HG03060 (cell line): ENCODE data around the gene ATRN.
"Not testable (repeated sequence)": the region's sequence is repeated elsewhere in the genome, so short reads cannot be mapped to it uniquely, and the experiment has no call there.

Experiments used
- ATAC-seq: cut with Tn5 transposase; IDR thresholded peaks from one replicate; pipeline ENCODE4 v1.9.1; 2021; ENCODE audit warnings: low read depth, moderate number of reproducible peaks; ENCODE audit not compliant: unreplicated experiment

The ATRN gene

DNA sequence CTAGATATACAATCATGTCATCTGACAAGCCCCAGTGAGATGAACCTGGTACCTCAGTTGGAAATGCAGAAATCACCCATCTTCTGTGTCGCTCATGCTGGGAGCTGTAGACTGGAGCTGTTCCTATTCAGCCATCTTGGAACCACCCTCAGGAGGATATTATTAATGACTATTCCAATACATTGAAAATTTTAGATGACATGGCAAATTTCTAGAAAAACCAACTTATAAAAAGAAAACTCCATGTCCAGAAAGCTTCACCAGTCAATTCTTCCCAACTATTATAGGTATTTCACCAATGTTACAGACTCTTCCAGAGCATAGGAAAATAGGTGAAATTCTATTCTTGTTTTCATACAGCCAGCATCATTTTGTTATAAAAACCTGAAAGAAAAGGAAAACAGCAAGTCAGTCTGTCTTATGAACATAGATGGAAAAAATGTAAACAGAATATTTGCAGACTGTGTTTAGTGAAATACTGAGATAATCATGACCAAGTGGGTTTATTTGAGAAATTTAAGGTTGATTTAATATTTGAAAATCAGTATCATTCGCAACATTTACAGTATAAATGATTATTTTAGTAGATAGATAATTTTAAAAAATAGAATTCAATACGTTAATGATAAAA lies 43.3 kb downstream of the ATRN start:
- no peak for ATAC-seq

GRCh38 chr20:3515379-3516170 lies 44.8 kb downstream of the ATRN start:
- no peak for ATAC-seq

GRCh38 chr20:3521852-3522740 lies 51.3 kb downstream of the ATRN start:
- ATAC-seq, result no peak

DNA sequence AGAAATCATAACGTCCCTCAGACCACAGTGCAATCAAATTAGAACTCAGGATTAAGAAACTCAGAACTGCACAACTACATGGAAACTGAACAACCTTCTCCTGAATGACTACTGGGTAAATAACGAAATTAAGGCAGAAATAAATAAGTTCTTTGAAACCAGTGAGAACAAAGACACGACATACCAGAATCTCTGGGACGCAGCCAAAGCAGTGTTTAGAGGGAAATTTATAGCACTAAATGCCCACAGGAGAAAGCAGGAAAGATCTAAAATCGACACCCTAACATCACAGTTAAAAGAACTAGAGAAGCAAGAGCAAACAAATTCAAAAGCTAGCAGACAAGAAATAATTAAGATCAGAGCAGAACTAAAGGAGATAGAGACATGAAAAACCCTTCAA lies 53.9 kb downstream of the ATRN start:
- not testable (repeated sequence) for ATAC-seq

GRCh38 chr20:3532089-3532615 lies 61.3 kb downstream of the ATRN start:
- no peak for ATAC-seq

DNA sequence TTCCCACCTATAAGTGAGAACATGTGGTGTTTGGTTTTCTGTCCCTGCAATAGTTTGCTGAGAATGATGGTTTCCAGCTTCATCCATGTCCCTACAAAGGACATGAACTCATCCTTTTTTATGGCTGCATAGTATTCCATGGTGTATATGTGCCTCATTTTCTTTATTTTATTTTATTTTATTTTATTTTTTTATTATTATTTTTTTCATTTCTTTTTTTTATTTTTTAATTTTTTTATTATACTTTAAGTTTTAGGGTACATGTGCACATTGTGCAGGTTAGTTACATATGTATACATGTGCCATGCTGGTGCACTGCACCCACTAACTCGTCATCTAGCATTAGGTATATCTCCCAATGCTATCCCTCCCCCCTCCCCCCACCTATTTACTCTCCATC lies 66.9 kb downstream of the ATRN start:
- not testable (repeated sequence) for ATAC-seq

GRCh38 chr20:3539311-3540107 lies 68.7 kb downstream of the ATRN start:
- no peak for ATAC-seq

DNA sequence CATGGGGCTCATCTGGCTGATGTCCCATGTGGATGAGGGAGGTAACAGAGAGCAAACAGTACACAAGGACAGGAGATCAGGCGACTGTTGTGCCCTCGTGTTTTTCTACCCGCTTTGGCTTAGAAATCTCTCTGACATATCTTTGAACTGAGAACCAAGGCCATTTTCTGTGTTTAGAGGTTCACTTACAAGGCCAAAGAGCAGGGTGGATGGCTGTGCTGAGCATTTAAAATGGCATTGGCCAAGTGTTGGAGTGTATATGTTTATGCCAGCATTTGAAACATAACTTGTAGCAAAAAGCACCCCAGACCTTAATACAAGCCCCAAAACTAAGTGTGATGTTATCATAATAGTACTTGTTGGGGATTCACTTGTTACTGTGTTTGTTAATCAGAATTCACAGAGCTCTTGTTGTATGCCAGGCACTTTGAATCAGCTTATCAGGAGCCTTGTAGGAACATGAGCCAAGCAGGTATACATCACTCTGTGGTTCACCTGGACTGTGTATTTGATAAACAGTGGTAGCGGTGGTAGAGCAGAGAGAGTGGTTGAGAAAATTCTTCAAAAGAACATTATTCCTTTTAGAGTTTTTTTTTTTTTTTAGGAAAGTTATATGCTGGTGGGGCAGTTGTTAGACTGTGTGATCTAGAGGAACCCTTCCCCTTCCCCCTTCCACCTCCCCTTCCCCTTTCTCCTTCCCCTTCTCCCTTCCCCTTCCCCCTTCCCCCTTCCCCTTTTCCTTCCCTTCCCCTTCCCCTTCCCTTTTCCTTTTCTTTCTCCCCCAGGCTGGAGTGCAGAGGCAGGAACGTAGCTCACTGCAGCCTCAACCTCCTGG lies 71.3 kb downstream of the ATRN start:
- no peak for ATAC-seq

- no peak for ATAC-seq
Observed at GRCh38 chr20:3543901-3544507, 73.2 kb downstream of the ATRN start.

DNA sequence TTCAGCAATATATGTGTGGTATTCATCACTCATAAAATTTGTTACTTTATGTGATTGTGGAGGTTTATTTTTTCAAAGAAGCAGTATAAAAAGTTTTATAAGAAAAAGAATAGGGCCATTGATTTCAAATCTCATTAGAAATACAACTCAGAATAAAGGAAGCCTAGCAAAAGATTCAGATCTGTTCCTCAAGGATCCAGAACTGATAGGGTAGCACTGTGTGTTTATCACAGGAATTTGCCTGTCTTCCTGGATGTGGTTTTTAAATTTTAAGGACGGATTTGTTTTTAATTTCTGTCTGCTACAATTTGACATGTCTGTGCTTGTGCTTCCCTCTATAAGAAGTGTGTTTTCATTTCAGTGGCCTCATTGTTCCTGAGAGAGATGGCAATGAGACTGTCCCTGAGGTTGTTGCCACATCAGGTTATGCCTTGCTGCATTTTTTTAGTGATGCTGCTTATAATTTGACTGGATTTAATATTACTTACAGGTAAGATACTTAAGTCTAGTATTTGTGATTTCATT lies 74.6 kb downstream of the ATRN start:
- ATAC-seq, result no peak

GRCh38 chr20:3547906-3548305 lies 77.1 kb downstream of the ATRN start:
- ATAC-seq, result no peak

GRCh38 chr20:3550837-3551236 lies 80.0 kb downstream of the ATRN start:
- ATAC-seq, result no peak

DNA sequence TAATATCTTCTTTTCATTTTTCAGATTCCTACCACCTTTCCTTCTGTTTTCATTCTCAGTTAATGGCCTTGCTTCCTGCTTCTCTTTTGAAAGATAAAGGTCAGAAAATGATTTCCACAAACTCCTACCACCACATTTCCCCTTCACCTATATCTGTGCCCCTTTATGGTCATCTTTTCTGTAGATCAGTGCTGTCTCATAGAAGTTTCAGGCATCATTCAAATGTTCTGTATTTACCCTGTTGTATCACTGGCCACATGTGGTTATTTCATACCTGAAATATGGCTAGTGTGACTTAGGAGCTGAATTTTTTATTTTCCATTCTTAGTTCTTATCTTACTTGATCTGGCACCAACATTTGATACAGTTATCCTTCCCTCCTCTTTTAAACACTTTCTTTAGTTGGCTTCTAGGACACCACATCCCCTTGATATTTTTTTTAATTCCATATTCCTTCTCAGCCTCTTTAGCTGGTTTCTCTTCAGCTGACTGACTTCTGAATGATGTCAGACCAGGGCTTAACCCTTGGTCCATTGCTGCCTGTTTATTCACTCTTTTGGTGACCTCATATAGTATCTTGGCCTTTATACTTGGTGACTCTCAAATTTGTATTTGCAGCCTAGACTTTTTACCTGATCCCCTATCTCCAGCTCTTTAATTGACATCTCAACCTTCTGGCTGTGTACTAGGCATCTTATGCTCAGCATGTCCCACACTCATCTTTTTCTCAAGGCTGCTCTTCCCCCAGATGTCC lies 81.0 kb downstream of the ATRN start:
- no peak for ATAC-seq

DNA sequence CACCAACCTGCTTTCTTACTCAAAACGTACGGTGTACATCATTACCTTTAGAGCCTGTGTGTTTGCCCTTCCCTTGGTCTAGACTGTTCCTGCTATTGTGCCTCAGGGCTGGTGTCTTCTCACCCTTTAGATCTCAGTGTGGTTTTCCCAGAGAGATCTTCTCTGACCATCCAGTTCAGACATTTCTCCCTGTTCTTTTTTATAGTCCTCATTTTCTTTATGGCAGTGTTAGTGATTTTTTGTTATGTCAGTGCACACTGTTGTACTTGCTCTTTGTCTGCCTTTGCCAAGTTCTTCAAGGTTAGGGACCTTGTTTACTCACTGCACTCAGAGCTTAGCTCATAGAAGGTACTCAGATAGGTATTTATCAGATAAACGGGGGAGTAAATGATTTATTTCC lies 82.8 kb downstream of the ATRN start:
- no peak for ATAC-seq

DNA sequence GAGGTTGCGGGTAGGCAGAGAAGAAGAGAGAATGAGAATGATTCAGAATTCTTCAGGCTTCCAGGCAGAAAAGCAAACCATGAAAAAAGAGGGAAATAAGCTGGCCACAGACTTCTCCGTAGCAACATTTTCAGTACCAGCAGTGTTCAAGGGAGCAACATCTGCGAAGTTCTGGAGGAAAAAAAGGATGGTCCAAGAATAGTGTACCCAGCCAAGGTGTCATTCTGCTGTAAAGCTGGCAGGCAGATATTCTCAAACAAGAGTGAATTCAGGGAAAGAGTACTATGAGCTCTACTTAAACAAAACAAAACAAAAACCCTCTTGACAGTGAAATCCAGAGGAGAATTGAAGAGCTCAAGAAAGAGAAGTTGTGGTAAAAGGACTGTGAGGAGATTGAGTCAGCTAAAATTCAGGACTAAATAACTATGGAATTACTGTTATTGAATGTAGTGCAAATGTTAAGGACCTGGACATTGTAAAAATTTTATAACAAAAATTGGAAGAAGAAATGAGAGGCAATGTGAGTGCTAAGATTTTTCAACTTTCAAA lies 86.5 kb downstream of the ATRN start:
- no peak for ATAC-seq

DNA sequence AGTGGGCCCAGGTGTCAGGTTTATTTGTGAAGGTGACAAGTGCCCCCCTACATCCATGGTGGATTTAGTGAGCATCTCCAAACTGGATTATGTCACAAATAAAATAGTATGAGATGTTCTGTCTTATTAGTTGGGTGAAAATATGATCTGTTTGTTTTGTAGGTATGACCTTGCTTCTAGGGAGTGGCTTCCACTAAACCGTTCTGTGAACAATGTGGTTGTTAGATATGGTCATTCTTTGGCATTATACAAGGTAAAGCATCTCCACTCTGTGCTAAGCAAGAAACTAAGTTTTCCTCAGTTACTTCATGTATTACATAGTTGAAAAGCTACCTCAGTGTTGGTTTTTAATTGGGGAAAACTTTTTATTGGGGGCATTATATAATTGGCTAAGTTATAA lies 88.4 kb downstream of the ATRN start:
- ATAC-seq, result no peak

GRCh38 chr20:3559637-3560036 lies 88.8 kb downstream of the ATRN start:
- ATAC-seq, result no peak

DNA sequence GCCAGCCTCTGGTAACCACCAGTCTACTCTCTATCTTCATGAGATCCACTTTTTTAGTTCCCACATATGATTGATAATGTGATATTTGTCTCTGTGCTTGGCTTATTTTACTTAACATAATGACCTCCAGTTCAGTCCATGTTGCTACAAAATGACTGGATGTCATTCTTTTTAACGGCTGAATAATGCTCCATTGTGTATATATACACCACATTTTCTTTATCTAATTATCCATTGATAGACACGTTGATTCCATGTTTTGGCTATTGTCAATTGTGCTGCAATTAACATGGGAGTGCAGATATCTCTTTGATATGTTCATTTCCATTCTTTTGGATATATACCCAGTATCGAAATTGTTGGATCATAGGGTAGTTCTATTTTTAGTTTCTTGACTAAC lies 89.3 kb downstream of the ATRN start:
- ATAC-seq, result no peak
